K562 (cell line): ENCODE data around the gene NACAD. TPM values are rescaled to one million over a fixed set of nuclear protein-coding genes. Genes with fewer than 3 reads are reported as not detected.

Source experiments
- ATAC-seq: fragments of 200-7000 bp; cut with Tn5 transposase; 3 replicates; pipeline ENCODE4 v1.9.1; 2020; ENCODE audit warnings: moderate library complexity
- BruUV-seq: library from RNA; stranded (reverse); fragments of 400-500 nt; replicated peaks from 2 replicates; lab custom pipeline; 2021; lab: Mats Ljungman, UMichigan
- CTCF ChIA-PET: fragments of 300-600 bp; formaldehyde crosslinking; extraction: SDS; loops from one replicate; lab custom pipeline; 2021; ENCODE audit warnings: low intra/inter-chr PET ratio; lab: Yijun Ruan, JAX
- POLR2A ChIA-PET: fragments of 300-600, 350-650 bp; sonication (Branson Sonifier 250); formaldehyde crosslinking; extraction: SDS; loops from one replicate; lab custom pipeline; 2021; ENCODE audit warnings: antibody characterized with exemption, inconsistent platforms; lab: Yijun Ruan, JAX
- DNase-seq, 4 experiments: peaks; one replicate each; pipeline versions ENCODE4 v3.0.0 to v3.0.0-alpha.2; 2011 to 2018; ENCODE audit warnings: low spot score in 3 of 4, mixed read lengths in 3 of 4; ENCODE audit errors: extremely low read depth in 1 of 4
- FAIRE-seq: peaks from 2 replicates; lab custom pipeline; 2011; peaks lifted over from hg19 to GRCh38; lab: Jason Lieb, UNC
- H2AFZ ChIP-seq: 2 replicates; pipeline ENCODE4 v1.6.0; 2011; ENCODE audit warnings: low read depth, low read length, control low read depth, inconsistent platforms
- H3K27ac ChIP-seq: fragments of 200-600 bp; 3 replicates; pipeline ENCODE4 v1.8.0; 2011; ENCODE audit warnings: low read depth, mild to moderate bottlenecking, control low read depth, inconsistent platforms, low read length, moderate library complexity, mixed read lengths; ENCODE audit errors: extremely low read depth
- H3K27me3 ChIP-seq, 2 experiments: fragments of 300-600 bp in 1 of 2; 2 replicates in 1 of 2; 3 replicates in 1 of 2; pipeline versions ENCODE4 v1.6.0 to v1.8.0; 2011; ENCODE audit warnings: inconsistent platforms in 2 of 2, low read length in 2 of 2, mild to moderate bottlenecking in 1 of 2, mixed read lengths in 1 of 2, moderate library complexity in 1 of 2; ENCODE audit not compliant: control insufficient read depth in 2 of 2, insufficient read depth in 2 of 2
- H3K36me3 ChIP-seq: fragments of 300-600 bp; 3 replicates; pipeline ENCODE4 v1.8.0; 2011; ENCODE audit warnings: mild to moderate bottlenecking, low read length, inconsistent platforms; ENCODE audit not compliant: control insufficient read depth, insufficient read depth
- H3K4me1 ChIP-seq, 2 experiments: fragments of 200-600 bp in 1 of 2; replicated peaks in 1 of 2; 2 replicates in 1 of 2; 3 replicates in 1 of 2; pipeline versions ENCODE4 v1.5.1 to v1.8.0; 2011; ENCODE audit warnings: inconsistent platforms in 2 of 2, low read length in 2 of 2, mild to moderate bottlenecking in 1 of 2, mixed read lengths in 1 of 2, moderate library complexity in 1 of 2; ENCODE audit not compliant: control insufficient read depth in 2 of 2, insufficient read depth in 2 of 2
- H3K4me2 ChIP-seq: 2 replicates; pipeline ENCODE4 v1.6.1; 2011; ENCODE audit warnings: low read length, control low read depth, inconsistent platforms, mixed read lengths; ENCODE audit not compliant: insufficient read depth
- H3K4me3 ChIP-seq: fragments of 200-600 bp; sonication (generic), shearing (Covaris generic); 2 replicates; pipeline ENCODE4 v1.5.1; 2016; ENCODE audit warnings: control low read depth, inconsistent platforms
- H3K79me2 ChIP-seq: fragments of 200-600 bp; 3 replicates; pipeline ENCODE4 v1.8.0; 2011; ENCODE audit warnings: low read length, inconsistent platforms; ENCODE audit not compliant: control insufficient read depth, insufficient read depth
- H3K9ac ChIP-seq, 2 experiments: 2 replicates each; pipeline versions ENCODE4 v1.6.0 to v1.6.1; 2011; ENCODE audit warnings: low read depth in 2 of 2, low read length in 2 of 2, control low read depth in 1 of 2, inconsistent platforms in 1 of 2, mild to moderate bottlenecking in 1 of 2, mixed read lengths in 1 of 2; ENCODE audit not compliant: insufficient read depth in 1 of 2
- H3K9me1 ChIP-seq: one replicate; pipeline ENCODE4 v1.6.0; 2011; ENCODE audit warnings: inconsistent platforms, mild to moderate bottlenecking, low read length, moderate library complexity; ENCODE audit not compliant: control insufficient read depth, insufficient read depth
- H3K9me3 ChIP-seq: replicated peaks from 2 replicates; pipeline ENCODE4 v1.5.1; 2011; ENCODE audit warnings: low read depth, low read length, inconsistent platforms; ENCODE audit not compliant: control insufficient read depth, insufficient read depth
- H4K20me1 ChIP-seq: replicated peaks from 2 replicates; pipeline ENCODE4 v1.6.1; 2011; ENCODE audit warnings: low read length, inconsistent platforms, mixed read lengths; ENCODE audit not compliant: control insufficient read depth, insufficient read depth
- DACH1 ChIP-seq: fragments of 450-650 bp; IDR thresholded peaks from 2 replicates; pipeline ENCODE4 v1.6.1; 2018; ENCODE audit not compliant: partially characterized antibody
- MCM7 ChIP-seq, 2 experiments: fragments of 450-650 bp; IDR thresholded peaks; 2 replicates each; pipeline ENCODE4 v1.6.1; 2016 to 2018
- TCF15 ChIP-seq: fragments of 250-450 bp; sonication (Bioruptor Pico); IDR thresholded peaks from 2 replicates; pipeline ENCODE4 v1.8.0; 2022; ENCODE audit warnings: moderate library complexity, mild to moderate bottlenecking, inconsistent platforms
- ZNF280A ChIP-seq: fragments of 450-650 bp; IDR thresholded peaks from 2 replicates; pipeline ENCODE4 v1.6.1; 2018; ENCODE audit warnings: mild to moderate bottlenecking, low read depth; ENCODE audit not compliant: partially characterized antibody
- ZNF280B ChIP-seq: fragments of 250-450 bp; sonication (Bioruptor Pico); IDR thresholded peaks from 2 replicates; pipeline ENCODE4 v1.5.1; 2021; ENCODE audit warnings: mild to moderate bottlenecking
- ZNF592 ChIP-seq: fragments of 450-650 bp; IDR thresholded peaks from 2 replicates; pipeline ENCODE4 v1.6.1; 2017; ENCODE audit warnings: antibody characterized with exemption, mild to moderate bottlenecking
- WGBS: fragments of 100-300 bp; shearing (Covaris generic); methylation state at CpG from one replicate; pipeline ENCODE4 v1.1.6; 2016; ENCODE audit warnings: low coverage, mixed read lengths; ENCODE audit not compliant: insufficient coverage; ENCODE audit errors: missing lambda C conversion rate; 5-methylcytosine and 5-hydroxymethylcytosine counted together
- in situ Hi-C: fragments of 300-500 bp; cut with MboI; formaldehyde crosslinking; loops from 4 replicates; pipeline ENCODE4 v1.15.0; 2018; ENCODE audit warnings: inconsistent platforms, mixed read lengths
- intact Hi-C: fragments of 100-400 bp; cut with micrococcal nuclease; formaldehyde crosslinking; loops from 2 replicates; pipeline ENCODE4 v1.14.2; 2022
- polyA plus RNA-seq, 8 experiments: library from polyadenylated mRNA; depleted of rRNA in 4 of 8; stranded (reverse) in 5 of 8; unstranded in 3 of 8; fragments of >200 nt; fragmentation: Nextera tagmentation in 2 of 8; fragmentation: Illumina TruSeq in 1 of 8; extraction: Ambion mirVana in 2 of 8; extraction: Trizol in 1 of 8; gene quantifications; 2 replicates each; pipeline versions ENCODE4 v1.2.1 to v1.2.3, GENCODE V29; 2011 to 2014; ENCODE audit warnings: inconsistent platforms in 1 of 8, missing spikeins in 1 of 8
- total RNA-seq, 7 experiments: library from RNA; depleted of rRNA in 6 of 7; stranded (reverse); fragments of >200 nt in 6 of 7; fragmentation: Illumina TruSeq in 2 of 7; extraction: Trizol in 2 of 7; gene quantifications; 2 replicates each; pipeline versions ENCODE4 v1.2.1 to v1.2.3, GENCODE V29; 2011 to 2021; ENCODE audit warnings: low replicate concordance in 1 of 7

The NACAD gene
- total and polyA plus RNA-seq, 9 of the 15 experiments (the other 6 are each of a cell fraction or from before 2014, with no cell fraction given) = under 0.01 to 0.03 (median 0.02) TPM; not detected in 5

- H2AFZ ChIP-seq = no peak overlapping the region
- BruUV-seq = no TSS peak
Measured at GRCh38 chr7:45085619-45086200, 3.1 kb downstream of the NACAD start.

More at GRCh38 chr7:45085619-45086200, 3.1 kb downstream of the NACAD start:
- DNase-seq = no peak
- ChIA-PET POLR2A (interaction anchor here (1.4 to 2.3 kb wide), 2 partner anchors 16 to 20 kb away, joined by 3 to 5 read pairs; no protein-coding TSS in a partner anchor), CTCF (no interaction called here)
- FAIRE-seq = no peak
- Histone ChIP-seq H3K9ac (peak overlapping the region in 1 of 2 experiments; percentile 35; a peak in 2 of 4 replicates), H3K4me3 (no peak overlapping the region), H3K79me2 (no peaks in the 10 kb centered on the region), H3K4me2 (no peak overlapping the region), H3K36me3 (no peaks in the 10 kb centered on the region), H3K27ac (no peak overlapping the region), H3K4me1 (peaks cover 0 to 57% of the 10 kb centered on the region in 2 experiments; a peak in 2 of 5 replicates), H3K9me1 (no peaks in the 10 kb centered on the region), H4K20me1 (peaks cover 4% of the 10 kb centered on the region; the same call in 1 of the 2 replicates), H3K27me3 (no peaks in the 10 kb centered on the region; a peak in 1 of 5 replicates), H3K9me3 (no peaks in the 10 kb centered on the region)
- intact Hi-C loops = no loop called here
- in situ Hi-C loops = no loop called here
- ATAC-seq = no peak
- 32% methylated on average over 15 of the region's 23 CpGs for WGBS
- TF ChIP-seq ZNF280A (no peak), ZNF280B (CRISPR knock-in tag) (no peak), MCM7 (IDR thresholded peaks at IDR 0.05) (no peak), ZNF592 (no peak), TCF15 (CRISPR knock-in tag) (no peak), DACH1 (no peak)
- TF ChIP-seq, all 486 proteins: peak for 0
